Calu3 (cell line): Measurements from ENCODE around the gene SPPL2C. TPM values are rescaled to one million over a fixed set of nuclear protein-coding genes. Genes with fewer than 3 reads are reported as not detected.

Source experiments
- BruUV-seq: library from RNA; stranded (reverse); fragments of 400-500 nt; replicated peaks from 2 replicates; lab custom pipeline; 2021; lab: Mats Ljungman, UMichigan
- CTCF ChIA-PET: fragments of 300-600 bp; sonication (Branson Sonifier 250); formaldehyde crosslinking; loops from one replicate; lab custom pipeline; 2022; ENCODE audit warnings: antibody characterized with exemption; lab: Charles Lee
- DNase-seq: peaks from one replicate; pipeline ENCODE4 v3.0.0; 2022
- H3K27ac Mint-ChIP-seq: one replicate; pipeline ENCODE4 v1.8.0; 2022; ENCODE audit warnings: mixed read lengths; ENCODE audit not compliant: unreplicated experiment
- H3K27me3 Mint-ChIP-seq: one replicate; pipeline ENCODE4 v1.8.0; 2022; ENCODE audit warnings: mixed read lengths; ENCODE audit not compliant: unreplicated experiment
- H3K36me3 Mint-ChIP-seq: one replicate; pipeline ENCODE4 v1.8.0; 2022; ENCODE audit warnings: mild to moderate bottlenecking, moderate library complexity, mixed read lengths; ENCODE audit not compliant: insufficient read depth, unreplicated experiment
- H3K4me1 Mint-ChIP-seq: one replicate; pipeline ENCODE4 v1.8.0; 2022; ENCODE audit warnings: mild to moderate bottlenecking, low read depth, mixed read lengths; ENCODE audit not compliant: unreplicated experiment
- H3K4me3 Mint-ChIP-seq: one replicate; pipeline ENCODE4 v1.8.0; 2022; ENCODE audit warnings: mild to moderate bottlenecking, low read depth, moderate library complexity, mixed read lengths; ENCODE audit not compliant: unreplicated experiment
- H3K9me3 Mint-ChIP-seq: one replicate; pipeline ENCODE4 v1.8.0; 2022; ENCODE audit warnings: low read depth, mixed read lengths; ENCODE audit not compliant: unreplicated experiment
- CTCF ChIP-seq: fragments of 200-600 bp; IDR thresholded peaks from one replicate; pipeline ENCODE4 v1.8.0; 2022; ENCODE audit warnings: antibody characterized with exemption; ENCODE audit not compliant: unreplicated experiment
- intact Hi-C: fragments of 100-400 bp; cut with micrococcal nuclease; formaldehyde crosslinking; loops from one replicate; pipeline ENCODE4 v1.10.0; 2022; ENCODE audit not compliant: unreplicated experiment
- total RNA-seq: library from RNA; stranded (reverse); gene quantifications from 2 replicates; pipeline ENCODE4 v1.2.3, GENCODE V29; 2022

The SPPL2C gene
- total RNA-seq, 1 experiment from 2014 or later: not detected

- TF ChIP-seq CTCF: no peak
- H3K4me3 Mint-ChIP-seq: no peak overlapping the region
- CTCF ChIA-PET: interaction anchor here (0.6 to 4.1 kb wide), 2 partner anchors 195 to 560 kb away, joined by 3 to 19 read pairs; no protein-coding TSS in a partner anchor
- peaks cover 89% of the 10 kb centered on the region for H3K27me3 Mint-ChIP-seq
- no peak overlapping the region for H3K27ac Mint-ChIP-seq
- no peaks in the 10 kb centered on the region for H3K36me3 Mint-ChIP-seq
- H3K9me3 Mint-ChIP-seq: no peaks in the 10 kb centered on the region
- no peak for DNase-seq
- no peaks in the 10 kb centered on the region for H3K4me1 Mint-ChIP-seq
- BruUV-seq: no TSS peak
- intact Hi-C loops: no loop called here
Measured at GRCh38 chr17:45835481-45835880, 9.2 kb upstream of the SPPL2C start.

- no peak for TF ChIP-seq CTCF
- CTCF ChIA-PET: interaction anchor here (0.5 to 4.1 kb wide), 3 partner anchors 14 to 561 kb away, joined by 3 to 19 read pairs (median 3); no protein-coding TSS in a partner anchor
- no peak overlapping the region for H3K27ac Mint-ChIP-seq
- no peaks in the 10 kb centered on the region for H3K36me3 Mint-ChIP-seq
- H3K4me1 Mint-ChIP-seq: no peaks in the 10 kb centered on the region
- no peak overlapping the region for H3K4me3 Mint-ChIP-seq
- DNase-seq: no peak
- H3K27me3 Mint-ChIP-seq: peaks cover 89% of the 10 kb centered on the region
- no peaks in the 10 kb centered on the region for H3K9me3 Mint-ChIP-seq
- no TSS peak for BruUV-seq
- intact Hi-C loops: no loop called here
Measured at GRCh38 chr17:45836047-45837044, 8.3 kb upstream of the SPPL2C start.

GRCh38 chr17:45837187-45837586 lies 7.5 kb upstream of the SPPL2C start:
- Mint-ChIP-seq H3K4me1 (peaks cover 3% of the 10 kb centered on the region), H3K4me3 (no peak overlapping the region), H3K9me3 (no peaks in the 10 kb centered on the region), H3K27me3 (peaks cover 93% of the 10 kb centered on the region), H3K27ac (no peak overlapping the region), H3K36me3 (no peaks in the 10 kb centered on the region)
- intact Hi-C loops: no loop called here
- DNase-seq: no peak
- no peak for TF ChIP-seq CTCF
- no TSS peak for BruUV-seq
- CTCF ChIA-PET: interaction anchor here (4.1 kb wide), 1 partner anchor 197 kb away, joined by 19 read pairs; no protein-coding TSS in a partner anchor

GRCh38 chr17:45837603-45838002 lies 7.1 kb upstream of the SPPL2C start:
- H3K27me3 Mint-ChIP-seq: peaks cover 96% of the 10 kb centered on the region
- no TSS peak for BruUV-seq
- intact Hi-C loops: no loop called here
- TF ChIP-seq CTCF: no peak
- no peaks in the 10 kb centered on the region for H3K36me3 Mint-ChIP-seq
- no peak overlapping the region for H3K4me3 Mint-ChIP-seq
- DNase-seq: no peak
- CTCF ChIA-PET: interaction anchor here (4.1 kb wide), 1 partner anchor 197 kb away, joined by 19 read pairs; no protein-coding TSS in a partner anchor
- peaks cover 7% of the 10 kb centered on the region for H3K4me1 Mint-ChIP-seq
- H3K9me3 Mint-ChIP-seq: no peaks in the 10 kb centered on the region
- no peak overlapping the region for H3K27ac Mint-ChIP-seq
